GM18519 (cell line): Measurements from ENCODE around the gene CCNF.

Source experiments
- ATAC-seq: cut with Tn5 transposase; IDR thresholded peaks from one replicate; pipeline ENCODE4 v1.9.1; 2021; ENCODE audit warnings: mild to moderate bottlenecking, moderate library complexity; ENCODE audit not compliant: unreplicated experiment, low FRiP score

CCNF gene

DNA sequence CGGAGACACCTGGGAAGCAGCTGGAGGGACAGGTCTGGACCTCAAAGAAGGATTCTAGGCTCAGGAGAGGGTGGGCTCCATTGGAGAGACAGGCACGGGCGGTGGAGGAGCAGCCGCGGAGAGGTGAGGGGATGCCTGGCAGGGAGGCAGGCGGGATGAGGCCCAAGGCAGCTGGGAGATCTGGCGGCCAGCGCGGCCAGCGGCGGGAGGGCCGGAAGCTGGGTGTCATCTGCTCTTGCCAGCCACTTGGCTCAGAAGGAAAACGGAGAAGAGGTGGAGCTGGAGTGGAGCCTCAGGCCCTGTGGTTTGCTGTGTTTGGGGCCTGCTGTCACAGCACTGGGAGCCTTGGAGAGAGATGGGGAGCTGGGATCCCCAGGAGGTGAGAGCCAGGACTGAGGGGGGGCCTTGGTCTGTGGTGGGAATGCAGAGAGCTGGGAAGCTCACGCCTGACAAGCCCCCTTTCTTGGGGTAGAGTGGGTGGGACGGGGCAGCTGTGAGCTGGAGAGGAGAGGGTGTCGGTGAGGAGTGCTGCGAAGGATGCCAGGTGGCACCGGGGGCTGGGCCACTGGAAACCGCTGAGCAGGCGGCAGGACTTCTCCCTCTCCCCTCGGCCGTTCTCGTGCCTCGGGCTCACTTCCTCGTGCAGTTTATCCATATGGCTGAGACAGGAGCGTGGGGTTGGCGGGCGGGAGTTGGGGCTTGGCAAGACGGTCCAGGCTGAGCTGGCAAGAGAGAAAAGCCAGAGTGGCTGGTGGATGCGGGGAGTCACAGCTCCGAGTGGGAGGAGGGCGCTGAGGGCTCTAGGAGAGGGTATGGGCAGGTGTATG lies 53.7 kb downstream of the CCNF start:
- no peak for ATAC-seq

DNA sequence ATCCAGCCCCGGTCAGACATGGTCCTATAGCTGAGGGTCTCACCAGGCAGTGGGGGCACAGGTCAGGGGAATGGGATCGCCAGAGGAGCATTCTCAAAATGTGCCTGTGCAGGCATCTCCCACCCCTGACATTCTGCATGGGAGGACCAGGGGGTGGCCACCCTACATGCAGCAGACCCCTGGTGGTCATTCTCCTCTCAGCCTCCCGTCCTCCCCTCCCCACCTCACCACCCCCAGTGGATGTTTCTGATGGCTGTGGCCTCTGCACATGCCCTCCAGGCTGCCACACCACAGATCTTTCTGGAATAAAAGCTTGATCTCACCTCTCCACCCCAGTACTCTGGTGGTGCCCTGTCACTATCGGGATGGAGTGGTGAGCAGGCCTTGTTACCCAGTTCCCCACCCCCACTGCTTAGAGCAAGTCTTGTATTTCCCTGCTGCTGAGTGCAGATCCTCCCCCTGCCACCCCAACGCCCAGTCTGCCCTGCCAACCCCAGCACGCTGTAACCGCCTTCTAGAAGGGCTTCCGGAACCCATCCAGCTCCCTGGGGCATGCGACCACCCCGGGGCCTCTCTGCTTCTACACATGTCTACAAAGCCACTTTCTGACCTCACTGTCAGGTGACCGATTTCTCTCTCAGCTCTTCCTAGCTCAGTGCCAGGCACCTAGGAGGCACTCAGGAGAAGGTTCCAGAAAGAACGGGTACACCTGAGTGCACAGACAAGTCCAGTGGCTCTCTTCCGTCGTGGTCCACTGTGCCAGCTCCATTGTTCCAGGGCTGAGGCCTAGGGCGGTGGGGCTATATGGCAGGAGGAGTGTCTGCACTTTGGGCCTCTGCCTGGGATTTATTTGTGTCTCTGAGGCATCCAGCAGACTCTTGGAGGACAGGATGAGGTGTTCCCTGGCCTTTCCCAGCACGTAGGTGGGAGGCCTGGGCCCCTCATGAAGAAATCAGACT lies 55.0 kb downstream of the CCNF start:
- ATAC-seq = no peak

DNA sequence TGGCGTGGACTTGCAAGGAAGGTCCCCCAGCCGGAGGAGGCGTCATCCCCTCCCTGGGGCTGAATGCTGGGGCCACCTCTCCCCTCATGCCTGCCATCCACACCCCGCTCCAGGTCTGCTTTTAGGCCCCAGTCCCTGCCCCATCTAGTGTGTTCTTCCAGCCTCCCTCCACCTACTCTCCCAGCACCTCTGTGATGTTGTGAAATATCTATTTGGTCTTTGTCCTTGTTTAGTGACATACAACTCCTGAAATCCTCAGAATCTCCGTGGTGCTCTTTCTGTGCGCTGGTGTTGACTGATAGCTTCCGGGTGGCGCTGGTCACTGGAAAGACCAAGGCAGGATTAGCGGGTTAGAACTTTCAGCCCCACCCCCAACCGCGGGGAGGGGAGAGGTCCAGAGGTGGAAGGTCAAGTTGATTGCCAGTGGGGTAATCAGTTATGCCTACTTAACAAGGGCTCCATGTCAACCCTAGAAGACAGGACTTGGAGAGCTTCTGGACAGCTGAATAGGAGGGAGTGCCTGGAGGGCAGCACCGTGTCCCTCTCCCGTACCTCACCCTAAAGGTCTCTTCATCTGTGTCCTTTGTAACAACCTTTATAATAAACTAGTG lies 55.8 kb downstream of the CCNF start:
- ATAC-seq = no peak

DNA sequence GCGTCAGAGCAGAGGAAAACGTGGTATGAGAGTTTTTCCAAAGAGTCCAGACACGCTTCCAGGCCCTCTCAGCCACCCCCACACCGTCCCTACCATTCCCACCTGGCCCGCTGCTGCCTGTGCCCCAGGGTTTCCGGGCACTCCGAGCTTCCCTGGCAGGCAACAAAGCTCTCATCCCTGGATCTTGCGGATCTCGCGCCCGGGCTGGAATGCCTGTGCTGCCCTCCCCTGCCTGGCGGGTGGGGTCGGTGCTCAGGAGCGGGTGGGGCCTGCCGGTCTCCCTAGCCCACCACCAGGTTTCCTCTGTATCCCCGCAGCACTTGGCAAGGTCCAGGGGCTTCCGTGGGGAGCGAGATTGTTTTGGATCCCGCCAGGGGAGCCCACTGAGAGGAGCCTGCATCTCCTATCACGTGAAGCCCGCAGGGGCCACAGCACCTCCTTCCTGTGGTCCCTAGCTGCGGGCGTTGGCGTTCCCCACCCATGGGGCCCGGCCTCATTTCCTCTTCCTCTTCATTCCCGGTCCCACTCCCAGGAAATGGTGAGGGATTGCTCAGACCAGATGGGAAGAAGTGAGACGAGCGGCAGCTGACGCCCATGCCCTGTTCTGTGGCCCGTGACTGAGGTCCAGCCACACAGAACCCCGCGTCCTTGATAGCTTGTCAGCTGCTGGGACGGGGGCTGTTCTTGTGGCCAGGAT lies 56.7 kb downstream of the CCNF start:
- ATAC-seq = no peak

DNA sequence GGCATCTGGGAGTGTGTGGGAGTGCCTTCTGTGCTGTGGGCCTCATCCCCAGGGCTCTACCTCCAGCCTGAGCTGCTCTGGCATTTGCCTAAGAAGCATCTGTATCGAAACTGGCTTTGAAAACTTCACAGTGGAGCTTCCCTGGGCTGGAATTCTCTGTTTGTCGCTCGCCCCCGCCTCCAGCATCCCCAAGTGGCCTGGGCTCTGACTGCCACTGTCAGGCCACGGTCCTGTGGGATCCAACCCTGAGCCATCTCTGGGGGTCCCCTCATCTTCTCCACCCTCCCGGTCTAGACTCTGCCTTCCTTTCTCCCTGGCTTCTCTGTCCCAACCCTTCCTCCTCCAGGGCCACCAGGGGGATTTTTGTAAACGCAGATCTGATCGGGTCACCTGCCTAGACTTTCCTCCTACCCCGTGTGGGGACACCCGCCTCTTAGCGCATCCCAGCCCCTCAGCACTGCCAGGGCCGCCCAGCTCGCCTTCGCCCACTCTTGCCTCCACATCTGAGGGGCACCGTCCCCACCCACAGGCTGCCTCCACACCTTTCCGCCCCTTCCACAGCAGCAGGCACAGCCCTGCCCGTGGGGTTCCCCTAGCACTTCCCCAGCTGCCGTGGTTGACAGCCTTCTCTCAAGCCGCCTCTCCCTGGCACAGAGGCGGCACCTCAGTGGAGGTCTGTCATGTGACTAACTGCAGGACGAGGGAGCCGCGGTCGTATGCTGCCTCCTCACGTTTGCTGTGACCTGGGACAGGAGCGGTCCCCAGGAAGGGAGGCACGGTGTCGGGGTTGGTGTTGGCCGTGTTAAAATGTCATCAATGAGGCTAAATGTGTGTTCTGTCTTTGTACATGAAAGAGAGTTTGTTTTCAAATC lies 57.6 kb downstream of the CCNF start:
- ATAC-seq = no peak

DNA sequence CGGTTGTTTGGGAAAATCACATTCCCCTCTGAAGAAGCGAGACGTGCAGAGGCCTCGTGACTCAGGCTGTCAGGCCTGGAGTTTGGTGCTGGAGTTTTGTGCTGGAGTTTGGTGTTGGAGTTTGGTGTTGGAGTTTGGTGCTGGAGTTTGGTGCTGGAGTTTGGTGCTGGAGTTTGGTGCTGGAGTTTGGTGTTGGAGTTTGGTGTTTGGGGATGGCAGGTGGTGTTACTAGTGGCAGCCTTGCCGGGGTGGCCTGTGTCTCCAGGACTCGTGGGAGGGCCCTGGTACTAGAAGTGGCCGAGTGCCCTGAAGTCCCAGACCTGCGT lies 58.2 kb downstream of the CCNF start:
- ATAC-seq = no peak

DNA sequence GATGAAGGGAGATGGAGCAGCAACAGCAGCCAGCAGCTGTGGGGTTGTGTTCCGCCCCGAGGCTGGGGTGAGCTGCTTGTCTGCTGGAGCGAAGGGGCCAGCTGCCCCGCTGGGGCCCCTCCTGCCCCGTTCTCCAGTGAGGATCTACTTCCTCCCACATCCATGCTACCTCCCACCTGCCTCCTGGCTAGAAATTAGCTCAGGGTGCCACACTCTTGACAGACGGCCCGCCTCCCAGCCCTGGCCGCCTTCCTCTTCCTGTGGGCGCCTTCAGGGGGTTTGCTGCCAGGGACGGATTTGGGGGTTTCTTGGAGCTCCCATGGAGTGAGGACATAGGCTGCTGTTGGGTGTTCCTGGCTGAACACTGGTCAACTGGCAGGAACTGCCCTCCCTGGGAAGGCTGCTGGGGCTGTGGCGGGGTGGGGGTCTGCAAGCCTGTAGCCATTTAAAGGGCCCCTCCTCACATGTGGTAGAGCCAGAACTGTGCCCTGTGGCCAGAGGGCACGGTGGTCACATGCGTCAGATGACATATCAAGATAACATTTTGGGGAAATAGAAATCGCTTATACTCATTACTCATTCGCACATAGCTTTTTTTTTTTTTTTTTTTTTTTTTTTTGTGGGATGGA lies 58.8 kb downstream of the CCNF start:
- ATAC-seq = no peak

DNA sequence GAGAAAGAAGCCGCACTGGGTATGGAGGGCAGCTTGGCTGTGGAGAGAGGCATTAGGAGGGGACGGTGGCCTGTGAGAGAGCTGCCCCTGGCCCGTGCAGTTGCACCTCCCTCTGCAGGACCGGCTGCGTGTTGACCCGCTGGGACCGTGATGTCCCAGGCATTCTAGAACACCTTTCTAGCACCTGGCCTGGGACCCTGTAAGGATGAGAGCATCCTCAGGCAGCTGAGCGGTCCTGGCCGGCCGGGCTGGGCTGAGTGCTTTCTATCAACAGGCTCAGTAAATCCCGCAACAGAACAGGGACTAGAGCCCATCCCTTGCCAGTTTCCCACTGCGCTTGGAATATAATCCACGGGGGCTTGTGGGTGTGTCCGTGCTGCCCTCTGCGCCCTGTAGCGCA lies 60.3 kb downstream of the CCNF start:
- no peak for ATAC-seq

DNA sequence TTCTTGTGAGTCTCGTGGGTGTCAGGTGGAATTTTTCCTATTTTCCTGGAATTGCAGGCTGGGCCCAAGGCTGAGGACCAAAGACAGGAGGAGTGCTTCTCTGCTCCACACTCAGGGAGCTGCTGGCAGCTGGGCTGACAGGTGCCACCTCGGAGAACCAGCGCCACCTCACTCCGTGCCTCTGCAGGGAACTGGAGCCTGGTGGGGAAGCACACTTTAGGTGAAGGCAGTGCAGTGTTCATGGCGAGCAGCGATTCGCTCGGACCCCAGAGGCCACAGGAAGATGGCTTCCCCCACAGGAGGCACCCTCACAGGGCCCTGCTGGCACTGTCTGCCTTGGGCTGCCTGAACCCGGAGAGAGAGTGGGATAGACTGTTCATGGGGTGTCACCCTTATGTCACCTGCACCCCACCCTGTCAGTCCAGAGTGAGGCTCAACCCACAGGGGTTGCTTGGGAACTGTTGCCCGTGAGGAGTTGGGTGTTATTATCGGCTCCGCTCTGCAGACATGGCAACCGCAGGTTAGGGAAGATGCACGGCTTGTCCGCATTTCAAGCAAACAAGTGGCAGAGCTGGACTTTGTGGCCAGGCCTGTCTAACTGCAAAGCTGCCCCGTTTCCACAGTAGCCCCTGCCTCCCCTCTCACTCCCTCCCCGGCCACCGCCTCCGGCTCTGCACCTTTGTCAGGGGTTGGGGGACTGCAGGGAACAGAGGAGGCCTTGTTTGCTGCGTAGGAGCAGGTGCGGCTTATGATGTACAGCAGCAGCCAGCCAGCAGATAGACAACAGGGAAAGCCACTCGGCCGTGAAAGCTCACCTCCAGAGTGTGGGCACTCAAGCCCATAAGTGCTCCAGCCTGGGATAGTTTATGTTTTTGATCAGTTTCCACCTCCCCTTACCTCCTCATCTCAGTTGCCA lies 61.2 kb downstream of the CCNF start:
- no peak for ATAC-seq

DNA sequence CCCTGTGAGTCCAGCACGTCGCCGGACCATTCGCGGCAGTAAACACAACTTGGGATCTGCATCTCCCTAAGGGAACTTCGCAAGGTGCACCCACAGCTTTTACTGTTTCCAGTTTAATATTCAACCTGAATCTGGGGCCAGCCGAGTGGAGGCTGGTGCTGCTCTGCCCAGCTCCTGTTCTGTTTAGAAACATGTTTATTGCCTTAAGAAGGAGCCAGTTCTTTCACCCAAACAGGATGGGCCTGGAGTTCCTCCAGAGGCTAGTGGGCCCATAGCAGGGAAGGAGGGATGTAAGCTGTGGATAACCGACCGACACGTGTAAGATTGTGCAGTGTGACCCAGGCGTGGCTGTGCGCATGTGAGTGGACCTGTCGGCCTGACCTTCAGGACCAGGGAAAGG lies 63.0 kb downstream of the CCNF start:
- ATAC-seq = no peak

DNA sequence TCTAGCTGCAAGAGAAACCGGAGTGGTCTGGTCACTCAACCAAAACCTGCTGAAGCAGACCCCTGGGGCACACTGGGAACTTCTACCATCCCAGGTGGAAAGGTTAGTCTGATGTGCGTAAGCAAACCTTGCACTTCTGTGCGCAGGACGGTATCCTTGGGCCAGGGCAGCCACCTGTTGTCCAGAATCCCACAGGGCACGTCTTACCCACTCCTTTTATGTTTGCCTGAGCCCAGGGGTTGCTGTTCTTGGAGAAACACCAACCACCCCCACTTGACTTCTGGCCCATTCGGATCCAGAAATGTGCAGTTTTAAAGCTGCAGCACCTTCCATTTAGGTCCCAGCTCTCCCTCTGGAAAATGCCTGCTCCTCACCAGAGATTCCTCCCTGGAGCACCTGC lies 64.4 kb downstream of the CCNF start:
- no peak for ATAC-seq

DNA sequence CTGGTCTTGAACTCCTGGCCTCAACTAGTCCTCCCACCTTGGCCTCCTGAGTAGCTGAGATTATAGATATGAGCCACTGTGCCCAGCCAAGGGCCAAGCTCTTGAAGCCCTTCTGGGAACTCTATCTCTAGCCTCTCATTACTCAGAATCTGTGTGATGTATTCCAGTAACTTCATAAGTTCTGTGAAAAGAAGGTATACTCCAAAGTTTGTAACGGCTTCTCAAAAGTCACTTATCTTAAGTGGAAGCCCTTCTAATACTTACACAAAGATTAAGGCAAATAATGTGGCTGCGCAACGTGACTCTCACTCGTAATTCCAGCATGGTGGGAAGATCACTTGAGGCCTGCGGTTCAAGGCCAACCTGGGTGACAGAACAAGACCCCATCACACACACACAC lies 65.4 kb downstream of the CCNF start:
- no peak for ATAC-seq

DNA sequence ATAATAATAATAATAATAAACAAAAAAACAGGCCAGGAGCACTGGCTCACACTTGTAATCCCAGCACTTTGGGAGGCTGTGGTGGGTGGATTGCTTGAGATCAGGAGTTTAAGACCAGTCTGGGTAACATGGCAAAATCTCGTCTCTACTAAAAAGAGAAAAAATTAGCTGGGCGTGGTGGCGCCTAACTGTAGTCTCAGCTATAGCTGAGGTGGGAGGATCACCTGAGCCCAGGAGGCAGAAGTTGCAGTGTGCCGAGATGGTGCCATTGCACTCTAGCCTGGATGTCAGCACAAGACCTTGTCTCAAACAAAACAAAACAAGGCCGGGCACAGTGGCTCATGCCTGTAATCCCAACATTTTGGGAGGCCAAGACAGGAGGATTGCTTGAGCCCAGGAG lies 65.8 kb downstream of the CCNF start:
- ATAC-seq = no peak

DNA sequence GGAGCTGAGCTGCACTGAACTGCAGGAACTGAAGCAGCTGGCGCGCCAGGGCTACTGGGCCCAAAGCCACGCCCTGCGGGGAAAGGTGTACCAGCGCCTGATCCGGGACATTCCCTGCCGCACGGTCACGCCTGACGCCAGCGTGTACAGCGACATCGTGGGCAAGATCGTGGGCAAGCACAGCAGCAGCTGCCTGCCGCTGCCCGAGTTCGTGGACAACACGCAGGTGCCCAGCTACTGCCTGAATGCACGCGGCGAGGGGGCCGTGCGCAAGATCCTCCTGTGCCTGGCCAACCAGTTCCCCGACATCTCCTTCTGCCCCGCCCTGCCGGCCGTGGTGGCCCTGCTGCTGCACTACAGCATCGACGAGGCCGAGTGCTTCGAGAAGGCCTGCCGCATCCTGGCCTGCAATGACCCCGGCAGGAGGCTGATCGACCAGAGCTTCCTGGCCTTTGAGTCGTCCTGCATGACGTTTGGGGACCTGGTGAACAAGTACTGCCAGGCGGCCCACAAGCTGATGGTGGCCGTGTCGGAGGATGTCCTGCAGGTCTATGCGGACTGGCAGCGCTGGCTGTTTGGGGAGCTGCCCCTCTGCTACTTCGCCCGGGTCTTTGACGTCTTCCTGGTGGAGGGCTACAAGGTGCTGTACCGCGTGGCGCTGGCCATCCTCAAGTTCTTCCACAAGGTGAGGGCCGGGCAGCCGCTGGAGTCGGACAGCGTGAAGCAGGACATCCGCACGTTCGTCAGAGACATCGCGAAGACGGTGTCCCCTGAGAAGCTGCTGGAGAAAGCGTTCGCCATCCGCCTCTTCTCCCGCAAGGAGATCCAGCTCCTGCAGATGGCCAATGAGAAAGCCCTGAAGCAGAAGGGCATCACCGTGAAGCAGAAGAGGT lies 67.2 kb downstream of the CCNF start:
- ATAC-seq = no peak

DNA sequence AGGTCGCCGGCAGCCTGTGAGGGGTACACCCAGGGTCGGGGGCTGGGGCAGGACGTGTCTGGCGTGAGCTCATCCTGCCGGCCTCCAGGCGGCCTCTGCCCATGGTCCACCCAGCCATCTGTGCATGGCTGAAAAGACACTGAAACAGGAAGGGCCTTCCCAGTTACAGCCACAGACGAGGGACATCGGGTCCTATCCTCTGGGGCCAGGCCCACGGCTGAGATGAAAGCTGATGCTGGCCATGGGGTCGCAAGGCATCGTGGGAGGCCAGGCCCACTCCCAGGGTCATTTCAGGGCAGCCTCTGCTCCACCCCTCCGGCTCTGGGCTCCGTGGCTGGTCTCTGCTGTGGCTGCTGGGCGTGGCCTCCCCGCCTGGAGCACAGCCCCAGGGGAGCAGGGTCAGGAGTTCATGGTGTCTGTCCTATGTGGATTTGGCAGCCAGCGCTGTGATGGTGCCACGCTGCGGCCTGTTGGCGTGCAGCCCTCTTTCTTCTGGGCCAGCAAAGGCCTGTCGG lies 67.9 kb downstream of the CCNF start:
- ATAC-seq = no peak

DNA sequence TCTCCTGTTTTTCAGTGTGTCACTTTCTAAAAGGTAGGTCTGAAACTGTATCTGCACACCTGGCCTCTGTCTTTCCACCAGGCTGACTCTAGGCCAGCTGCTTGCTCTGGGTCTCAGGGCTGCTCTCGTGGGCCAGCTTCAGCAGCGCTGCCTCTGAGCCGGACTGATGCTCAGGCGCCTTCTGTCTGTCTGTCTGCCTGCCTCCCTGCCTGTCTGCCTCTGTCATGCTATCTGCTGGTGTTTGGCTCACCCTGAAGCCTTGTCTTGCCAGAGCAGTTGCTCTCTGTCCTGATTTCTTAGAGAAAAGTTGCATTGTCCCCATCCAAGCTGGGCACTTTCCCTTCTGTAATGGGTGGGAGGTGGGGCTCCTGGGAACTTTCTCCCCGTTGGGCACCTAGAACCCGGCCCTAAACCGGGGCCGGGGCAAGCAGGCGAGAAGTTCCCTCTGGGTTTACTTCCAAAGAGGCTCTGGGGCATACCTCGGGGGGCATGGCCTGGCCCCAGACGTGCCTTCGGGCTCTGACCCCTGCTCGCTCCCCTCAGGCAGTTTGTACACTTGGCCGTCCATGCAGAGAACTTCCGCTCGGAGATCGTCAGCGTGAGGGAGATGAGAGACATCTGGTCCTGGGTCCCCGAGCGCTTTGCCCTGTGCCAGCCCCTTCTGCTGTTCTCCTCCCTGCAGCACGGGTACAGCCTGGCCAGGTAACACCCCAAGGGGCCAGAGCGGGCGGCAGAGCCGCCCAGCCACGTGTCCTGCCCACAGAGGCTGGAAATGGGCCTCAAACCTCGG lies 68.6 kb downstream of the CCNF start:
- ATAC-seq = no peak
